Keratinocyte (primary cell): ENCODE data around the gene DIP2C.
A peak's percentile ranks its signal among the peaks of the same experiment; 100 is the strongest.

Experiments used
- EZH2 ChIP-seq: IDR thresholded peaks from one replicate; pipeline ENCODE4 v1.6.1; 2012; ENCODE audit warnings: inconsistent platforms, mild to moderate bottlenecking, low read length, moderate library complexity
- TF ChIP-seq, protein P1 (sequence below), 3 experiments: IDR thresholded peaks in 1 of 3; conservative IDR thresholded peaks in 1 of 3; optimal IDR thresholded peaks in 1 of 3; 2 replicates in 2 of 3; 3 replicates in 1 of 3; pipeline versions ENCODE3 to v1.5.1; 2011; ENCODE audit warnings: low read length in 3 of 3, mild to moderate bottlenecking in 3 of 3, moderate library complexity in 2 of 3, control low read depth in 1 of 3, inconsistent platforms in 1 of 3; ENCODE audit not compliant: insufficient read depth in 2 of 3; ENCODE audit errors: extremely low read depth in 1 of 3

GRCh38 chr10:230758-231157 lies 458.7 kb downstream of the DIP2C start:
- TF ChIP-seq, protein P1, sequence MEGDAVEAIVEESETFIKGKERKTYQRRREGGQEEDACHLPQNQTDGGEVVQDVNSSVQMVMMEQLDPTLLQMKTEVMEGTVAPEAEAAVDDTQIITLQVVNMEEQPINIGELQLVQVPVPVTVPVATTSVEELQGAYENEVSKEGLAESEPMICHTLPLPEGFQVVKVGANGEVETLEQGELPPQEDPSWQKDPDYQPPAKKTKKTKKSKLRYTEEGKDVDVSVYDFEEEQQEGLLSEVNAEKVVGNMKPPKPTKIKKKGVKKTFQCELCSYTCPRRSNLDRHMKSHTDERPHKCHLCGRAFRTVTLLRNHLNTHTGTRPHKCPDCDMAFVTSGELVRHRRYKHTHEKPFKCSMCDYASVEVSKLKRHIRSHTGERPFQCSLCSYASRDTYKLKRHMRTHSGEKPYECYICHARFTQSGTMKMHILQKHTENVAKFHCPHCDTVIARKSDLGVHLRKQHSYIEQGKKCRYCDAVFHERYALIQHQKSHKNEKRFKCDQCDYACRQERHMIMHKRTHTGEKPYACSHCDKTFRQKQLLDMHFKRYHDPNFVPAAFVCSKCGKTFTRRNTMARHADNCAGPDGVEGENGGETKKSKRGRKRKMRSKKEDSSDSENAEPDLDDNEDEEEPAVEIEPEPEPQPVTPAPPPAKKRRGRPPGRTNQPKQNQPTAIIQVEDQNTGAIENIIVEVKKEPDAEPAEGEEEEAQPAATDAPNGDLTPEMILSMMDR (optimal IDR thresholded peaks at IDR 0.05 in 1 of 3, IDR thresholded peaks at IDR 0.05 in 1 of 3, conservative IDR thresholded peaks at IDR 0.05 in 1 of 3; ENCODE audit: extremely low read depth in 1 of 3, insufficient read depth in 2 of 3, low read length in 3 of 3): peak; percentile 21 to 38 (median 24)
- no peak for TF ChIP-seq EZH2
